PC-3 (cell line): ENCODE data around the gene VSTM5. TPM values are rescaled to one million over a fixed set of nuclear protein-coding genes. Genes with fewer than 3 reads are reported as not detected.

Experiments
- ATAC-seq: fragments of 200-7000 bp; cut with Tn5 transposase; 2 replicates; pipeline ENCODE4 v1.9.1; 2020; ENCODE audit warnings: mild to moderate bottlenecking, moderate library complexity
- BruUV-seq: library from RNA; stranded (reverse); fragments of 400-500 nt; replicated peaks from 2 replicates; lab custom pipeline; 2021; lab: Mats Ljungman, UMichigan
- CTCF ChIA-PET: fragments of 300-600 bp; sonication (Branson Sonifier 250); formaldehyde crosslinking; loops from one replicate; lab custom pipeline; 2022; ENCODE audit warnings: antibody characterized with exemption; lab: Charles Lee
- POLR2A ChIA-PET: fragments of 300-600 bp; sonication (Branson Sonifier 250); formaldehyde crosslinking; loops from one replicate; lab custom pipeline; 2022; ENCODE audit warnings: antibody characterized with exemption; ENCODE audit not compliant: unreplicated experiment; lab: Charles Lee
- DNase-seq: peaks from one replicate; pipeline ENCODE4 v3.0.0-alpha.2; 2015
- H2AFZ ChIP-seq: fragments of 300-600 bp; sonication (generic); 2 replicates; pipeline ENCODE4 v1.6.0; 2016; ENCODE audit warnings: antibody characterized with exemption, low read length
- H3F3A ChIP-seq: fragments of 300-600 bp; sonication (generic); one replicate; pipeline ENCODE4 v1.6.0; 2017; ENCODE audit warnings: antibody characterized with exemption, low read length, control low read depth, mild to moderate bottlenecking; ENCODE audit not compliant: unreplicated experiment
- H3K27ac ChIP-seq: fragments of 300-600 bp; sonication (generic); 2 replicates; pipeline ENCODE4 v1.5.1; 2016; ENCODE audit warnings: mild to moderate bottlenecking, low read length
- H3K27me3 ChIP-seq: fragments of 300-600 bp; sonication (generic); 2 replicates; pipeline ENCODE4 v1.6.1; 2016; ENCODE audit warnings: low read length, mixed read lengths
- H3K36me3 ChIP-seq: fragments of 300-600 bp; sonication (generic); 2 replicates; pipeline ENCODE4 v1.6.1; 2016; ENCODE audit warnings: low read depth, mixed run types, low read length, mixed read lengths
- H3K4me1 ChIP-seq: fragments of 300-600 bp; sonication (generic); 2 replicates; pipeline ENCODE4 v1.5.1; 2016; ENCODE audit warnings: low read length; ENCODE audit not compliant: insufficient read depth
- H3K4me2 ChIP-seq: fragments of 300-600 bp; sonication (generic); 2 replicates; pipeline ENCODE4 v1.6.0; 2016; ENCODE audit warnings: low read length
- H3K4me3 ChIP-seq: fragments of 300-600 bp; sonication (generic); 2 replicates; pipeline ENCODE4 v1.5.1; 2016; ENCODE audit warnings: mild to moderate bottlenecking, low read length, mixed read lengths
- H3K79me2 ChIP-seq: fragments of 300-600 bp; sonication (generic); 2 replicates; pipeline ENCODE4 v1.6.1; 2017; ENCODE audit warnings: low read length, mixed read lengths
- H3K9ac ChIP-seq: fragments of 300-600 bp; sonication (generic); 2 replicates; pipeline ENCODE4 v1.6.0; 2016; ENCODE audit warnings: mild to moderate bottlenecking, low read length
- H3K9me2 ChIP-seq: fragments of 300-600 bp; sonication (generic); replicated peaks from 2 replicates; pipeline ENCODE4 v1.6.1; 2016; ENCODE audit warnings: mixed run types, low read length, mixed read lengths
- H3K9me3 ChIP-seq: fragments of 300-600 bp; sonication (generic); 2 replicates; pipeline ENCODE4 v1.6.1; 2016; ENCODE audit warnings: low read length, mixed read lengths
- H4K20me1 ChIP-seq: fragments of 300-600 bp; sonication (generic); 2 replicates; pipeline ENCODE4 v1.6.1; 2016; ENCODE audit warnings: low read length, mixed read lengths
- CTCF ChIP-seq: fragments of 300-600 bp; sonication (generic); conservative IDR thresholded peaks from 2 replicates; pipeline ENCODE4 v1.5.1; 2017; ENCODE audit warnings: antibody characterized with exemption, low read depth, mild to moderate bottlenecking, low read length
- EZH2 ChIP-seq: fragments of 300-600 bp; sonication (generic); IDR thresholded peaks from one replicate; pipeline ENCODE4 v1.6.1; 2017; ENCODE audit warnings: antibody characterized with exemption, mild to moderate bottlenecking, low read length; ENCODE audit not compliant: unreplicated experiment
- EZH2phosphoT487 ChIP-seq: fragments of 300-600 bp; sonication (generic); IDR thresholded peaks from 2 replicates; pipeline ENCODE4 v1.6.1; 2018; ENCODE audit warnings: mild to moderate bottlenecking, antibody characterized with exemption, low read length, borderline replicate concordance
- intact Hi-C: fragments of 100-400 bp; cut with micrococcal nuclease; formaldehyde crosslinking; loops from 2 replicates; pipeline ENCODE4 v1.9.0; 2023
- total RNA-seq: library from RNA; depleted of rRNA; stranded (reverse); fragments of >200 nt; gene quantifications from 2 replicates; pipeline ENCODE4 v1.2.3, GENCODE V29; 2014

The VSTM5 gene
- total RNA-seq, 1 experiment from 2014 or later: 15.6 TPM

- H3K27me3 ChIP-seq: no peaks in the 10 kb centered on the region
- H4K20me1 ChIP-seq: 0 out of 2 replicates have a peak, but pooled peaks cover 6% of the 10 kb centered on the region
- peak overlapping the region; percentile 44 for H3K4me2 ChIP-seq
- intact Hi-C loops: no loop called here
- no peaks in the 10 kb centered on the region for H3K36me3 ChIP-seq
- no TSS peak for BruUV-seq
- no peaks in the 10 kb centered on the region for H3F3A ChIP-seq
- peaks cover 64% of the 10 kb centered on the region for H3K4me1 ChIP-seq
- H3K4me3 ChIP-seq: no peak overlapping the region
- no peak overlapping the region for H2AFZ ChIP-seq
- no peaks in the 10 kb centered on the region for H3K9me3 ChIP-seq
- H3K79me2 ChIP-seq: peaks cover 18% of the 10 kb centered on the region
- ATAC-seq (peak; percentile 25), DNase-seq (peak; percentile 83)
- no peak for TF ChIP-seq EZH2phosphoT487
- TF ChIP-seq EZH2: no peak
- no peak for TF ChIP-seq CTCF
- no peak overlapping the region for H3K9ac ChIP-seq
- H3K9me2 ChIP-seq: no peaks in the 10 kb centered on the region
- peak overlapping the region; percentile 72 for H3K27ac ChIP-seq
- POLR2A ChIA-PET: no interaction called here
- CTCF ChIA-PET: interaction anchor here (0.7 kb wide), 1 partner anchor 50 kb away, joined by 10 read pairs; no protein-coding TSS in a partner anchor
Observed at GRCh38 chr11:93845181-93846092, 5.0 kb downstream of the VSTM5 start.

DNA sequence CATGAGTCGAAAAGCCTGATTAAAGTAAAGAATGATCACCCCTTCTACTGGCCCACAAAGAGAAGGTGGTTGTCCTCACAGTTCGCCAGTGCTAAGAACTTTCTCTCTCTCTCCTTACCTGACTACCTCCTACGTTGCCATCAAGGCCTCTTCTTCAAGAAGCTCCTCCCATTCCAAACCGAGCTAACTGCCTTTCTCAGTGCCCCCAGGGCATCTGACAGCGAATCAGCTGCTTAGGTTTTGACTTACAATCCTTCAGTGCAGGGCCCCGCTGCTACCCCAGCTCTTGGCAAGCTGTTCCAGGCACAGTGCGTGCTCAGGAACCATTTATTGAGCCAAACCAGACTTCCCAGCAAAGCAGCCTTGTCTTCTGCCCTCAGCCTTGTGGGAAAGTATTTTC is 5.8 kb downstream of the VSTM5 start:
- CTCF ChIA-PET: no interaction called here
- no peak for ATAC-seq
- DNase-seq: peak; percentile 33
- Histone ChIP-seq H3K9me3 (no peaks in the 10 kb centered on the region), H3K9ac (no peak overlapping the region), H3F3A (no peaks in the 10 kb centered on the region), H3K79me2 (peaks cover 13% of the 10 kb centered on the region), H3K4me3 (no peak overlapping the region), H3K4me1 (peaks cover 61% of the 10 kb centered on the region), H2AFZ (no peak overlapping the region), H3K4me2 (peak overlapping the region; percentile 44), H3K36me3 (no peaks in the 10 kb centered on the region), H3K27me3 (no peaks in the 10 kb centered on the region), H4K20me1 (0 out of 2 replicates have a peak, but pooled peaks cover 6% of the 10 kb centered on the region), H3K27ac (peak overlapping the region; percentile 72), H3K9me2 (no peaks in the 10 kb centered on the region)
- POLR2A ChIA-PET: no interaction called here
- intact Hi-C loops: loop anchor here (5.0 kb wide), 1 partner anchor 47 kb away; no protein-coding TSS in a partner anchor
- BruUV-seq: no TSS peak
- no peak for TF ChIP-seq CTCF
- TF ChIP-seq EZH2: no peak
- no peak for TF ChIP-seq EZH2phosphoT487
